Activated B cell treated with CpG ODN at 0.5 μM for 24 hours (primary cell): ENCODE results near the gene USP30. TPM values are rescaled to one million over a fixed set of nuclear protein-coding genes. Genes with fewer than 3 reads are reported as not detected.

Experiments
- ATAC-seq: fragments of 200-7000 bp; cut with Tn5 transposase; one replicate; pipeline ENCODE4 v1.10.0; 2021; ENCODE audit warnings: low read depth, mild to moderate bottlenecking, moderate library complexity
- CTCF ChIA-PET: fragments of 350-600 bp; sonication (Branson Sonifier 250); formaldehyde crosslinking; loops from one replicate; lab custom pipeline; 2021; ENCODE audit warnings: antibody characterized with exemption; lab: Charles Lee
- POLR2A ChIA-PET: fragments of 350-600 bp; sonication (Branson Sonifier 250); formaldehyde crosslinking; loops from one replicate; lab custom pipeline; 2021; ENCODE audit warnings: antibody characterized with exemption; lab: Charles Lee
- DNase-seq: peaks from one replicate; pipeline ENCODE4 v3.0.0; 2022
- H3K27ac Mint-ChIP-seq: one replicate; pipeline ENCODE4 v1.8.0; 2020; ENCODE audit warnings: mixed read lengths
- H3K27me3 Mint-ChIP-seq: one replicate; pipeline ENCODE4 v1.8.0; 2021; ENCODE audit warnings: mixed read lengths
- H3K36me3 Mint-ChIP-seq: one replicate; pipeline ENCODE4 v1.8.0; 2021; ENCODE audit warnings: low read depth, mixed read lengths
- H3K4me1 Mint-ChIP-seq: one replicate; pipeline ENCODE4 v1.8.0; 2021; ENCODE audit warnings: mixed read lengths
- H3K4me3 Mint-ChIP-seq: one replicate; pipeline ENCODE4 v1.8.0; 2020; ENCODE audit warnings: mild to moderate bottlenecking, mixed read lengths
- H3K9me3 Mint-ChIP-seq: one replicate; pipeline ENCODE4 v1.8.0; 2020; ENCODE audit warnings: mixed read lengths
- CTCF ChIP-seq: fragments of 200-600 bp; IDR thresholded peaks from one replicate; pipeline ENCODE4 v1.8.0; 2022; ENCODE audit warnings: antibody characterized with exemption, mild to moderate bottlenecking
- intact Hi-C: fragments of 100-400 bp; cut with micrococcal nuclease; formaldehyde crosslinking; loops from one replicate; pipeline ENCODE4 v1.15.1; 2024
- total RNA-seq: library from RNA; stranded (reverse); gene quantifications from 2 replicates; pipeline ENCODE4 v1.2.3, GENCODE V29; 2022

USP30 gene
- total RNA-seq, 1 donor from 2014 or later: 17.7 TPM

GRCh38 chr12:109120095-109120494, 67.7 kb downstream of the USP30 start:
- ATAC-seq: no peak
- no peak for TF ChIP-seq CTCF
- no peaks in the 10 kb centered on the region for H3K36me3 Mint-ChIP-seq
- H3K9me3 Mint-ChIP-seq: no peaks in the 10 kb centered on the region
- H3K4me1 Mint-ChIP-seq: peaks cover 1% of the 10 kb centered on the region
- POLR2A ChIA-PET: no interaction called here
- intact Hi-C loops: no loop called here
- no peak for DNase-seq
- H3K27me3 Mint-ChIP-seq: no peaks in the 10 kb centered on the region
- CTCF ChIA-PET: interaction anchor here (1.1 kb wide), 1 partner anchor 8 kb away, joined by 3 read pairs; no protein-coding TSS in a partner anchor
- H3K4me3 Mint-ChIP-seq: no peak overlapping the region
- H3K27ac Mint-ChIP-seq: no peak overlapping the region

- Mint-ChIP-seq H3K4me3 (no peak overlapping the region), H3K36me3 (no peaks in the 10 kb centered on the region), H3K9me3 (no peaks in the 10 kb centered on the region), H3K27ac (no peak overlapping the region), H3K27me3 (no peaks in the 10 kb centered on the region), H3K4me1 (peaks cover 1% of the 10 kb centered on the region)
- ChIA-PET POLR2A (no interaction called here), CTCF (interaction anchor here (1.1 kb wide), 1 partner anchor 8 kb away, joined by 3 read pairs; no protein-coding TSS in a partner anchor)
- no peak for TF ChIP-seq CTCF
- intact Hi-C loops: no loop called here
- DNase-seq (no peak), ATAC-seq (no peak)
These were observed 68.2 kb downstream of the USP30 start for GRCh38 chr12:109120557-109120956.

GRCh38 chr12:109121346-109121880, 69.0 kb downstream of the USP30 start:
- ATAC-seq (no peak), DNase-seq (no peak)
- Mint-ChIP-seq H3K4me1 (no peaks in the 10 kb centered on the region), H3K27me3 (no peaks in the 10 kb centered on the region), H3K9me3 (no peaks in the 10 kb centered on the region), H3K27ac (no peak overlapping the region), H3K4me3 (no peak overlapping the region), H3K36me3 (no peaks in the 10 kb centered on the region)
- ChIA-PET CTCF (no interaction called here), POLR2A (no interaction called here)
- no peak for TF ChIP-seq CTCF
- intact Hi-C loops: no loop called here

- Mint-ChIP-seq H3K27ac (no peak overlapping the region), H3K36me3 (no peaks in the 10 kb centered on the region), H3K27me3 (no peaks in the 10 kb centered on the region), H3K4me1 (no peaks in the 10 kb centered on the region), H3K9me3 (no peaks in the 10 kb centered on the region), H3K4me3 (no peak overlapping the region)
- intact Hi-C loops: no loop called here
- ChIA-PET CTCF (no interaction called here), POLR2A (no interaction called here)
- ATAC-seq: no peak
- no peak for DNase-seq
- no peak for TF ChIP-seq CTCF
These were observed 72.7 kb downstream of the USP30 start for GRCh38 chr12:109124878-109125648.

- no peaks in the 10 kb centered on the region for H3K36me3 Mint-ChIP-seq
- no peak overlapping the region for H3K27ac Mint-ChIP-seq
- ATAC-seq: no peak
- ChIA-PET CTCF (no interaction called here), POLR2A (no interaction called here)
- DNase-seq: no peak
- no peak for TF ChIP-seq CTCF
- H3K27me3 Mint-ChIP-seq: no peaks in the 10 kb centered on the region
- H3K4me1 Mint-ChIP-seq: no peaks in the 10 kb centered on the region
- no peaks in the 10 kb centered on the region for H3K9me3 Mint-ChIP-seq
- intact Hi-C loops: no loop called here
- H3K4me3 Mint-ChIP-seq: no peak overlapping the region
These were observed 73.4 kb downstream of the USP30 start for GRCh38 chr12:109125791-109126190.
